Spinal cord (tissue), 10 donors: ENCODE data around the gene RAD51D. TPM values are rescaled to one million over a fixed set of nuclear protein-coding genes. Genes with fewer than 3 reads are reported as not detected.

Experiments
- DNase-seq, 6 donors: peaks; one replicate each; pipeline versions ENCODE4 v3.0.0 to v3.0.0-alpha.2; 2013 to 2015; ENCODE audit warnings: low spot score in 6 of 6, low read depth in 4 of 6
- H3K27ac ChIP-seq: one replicate; pipeline ENCODE4 v1.5.1; 2013; ENCODE audit warnings: low read depth, low read length, control low read depth
- H3K27me3 ChIP-seq: one replicate; pipeline ENCODE4 v1.6.1; 2013; ENCODE audit warnings: low read length; ENCODE audit not compliant: control insufficient read depth, insufficient read depth
- H3K36me3 ChIP-seq: one replicate; pipeline ENCODE4 v1.6.1; 2013; ENCODE audit warnings: low read length; ENCODE audit not compliant: control insufficient read depth, insufficient read depth
- H3K4me1 ChIP-seq: one replicate; pipeline ENCODE4 v1.6.1; 2013; ENCODE audit warnings: low read length; ENCODE audit not compliant: control insufficient read depth, insufficient read depth
- H3K4me3 ChIP-seq: one replicate; pipeline ENCODE4 v1.5.1; 2013; ENCODE audit warnings: low read depth, low read length, control low read depth
- H3K9me3 ChIP-seq: one replicate; pipeline ENCODE4 v1.6.1; 2013; ENCODE audit warnings: low read length; ENCODE audit not compliant: control insufficient read depth, insufficient read depth
- WGBS: methylation state at CpG from one replicate; pipeline ENCODE4 v1.1.5; 2013; ENCODE audit warnings: missing lambda C conversion rate; ENCODE audit not compliant: insufficient coverage; 5-methylcytosine and 5-hydroxymethylcytosine counted together
- polyA plus RNA-seq, 2 donors: library from polyadenylated mRNA; unstranded; fragments of 120-200 nt; gene quantifications; one replicate each; pipeline ENCODE4 v1.2.1, GENCODE V29; 2013; ENCODE audit not compliant: insufficient read length in 2 of 2
- total RNA-seq, 2 donors: library from RNA; depleted of rRNA in 1 of 2; stranded (reverse); fragments of 120-200 nt in 1 of 2; fragments of >200 nt in 1 of 2; gene quantifications; one replicate each; pipeline versions ENCODE4 v1.2.3 to v1.2.4, GENCODE V29; 2013 to 2014
- donor health status: healthy.

The RAD51D gene
- total and polyA plus RNA-seq, 4 donors, result 7.7 to 19.7 (median 12.7) TPM

- DNase-seq, result no peak
- Histone ChIP-seq H3K9me3 (no peaks in the 10 kb centered on the region), H3K27ac (no peak overlapping the region), H3K4me1 (peaks cover 14% of the 10 kb centered on the region), H3K4me3 (no peak overlapping the region), H3K36me3 (peaks cover 2% of the 10 kb centered on the region), H3K27me3 (no peaks in the 10 kb centered on the region)
- WGBS, result 100% methylated on average over 1 of the region's 4 CpGs
These were observed 25.2 kb upstream of the RAD51D start for GRCh38 chr17:35144840-35145239.

DNA sequence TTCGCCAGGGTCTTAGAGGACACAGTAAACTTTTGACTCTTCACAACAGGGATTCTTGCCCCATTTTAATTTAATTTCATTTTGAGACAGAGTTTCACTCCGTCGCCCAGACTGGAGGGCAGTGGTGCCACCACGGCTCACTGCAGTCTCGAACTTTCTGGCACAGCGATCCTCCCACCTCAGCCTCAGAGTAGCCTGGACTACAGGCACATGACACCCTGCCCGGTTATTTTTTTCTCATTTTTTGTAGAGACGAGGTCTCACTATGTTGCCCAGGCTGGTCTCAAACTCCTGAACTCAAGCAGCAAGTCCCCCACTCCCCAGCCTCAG lies 22.8 kb upstream of the RAD51D start:
- DNase-seq, result no peak
- Histone ChIP-seq H3K36me3 (peaks cover 21% of the 10 kb centered on the region), H3K4me1 (peaks cover 15% of the 10 kb centered on the region), H3K4me3 (peak overlapping the region; percentile 60), H3K27me3 (no peaks in the 10 kb centered on the region), H3K27ac (no peak overlapping the region), H3K9me3 (no peaks in the 10 kb centered on the region)
- WGBS, result 67% methylated on average over 8 of the region's 8 CpGs

DNA sequence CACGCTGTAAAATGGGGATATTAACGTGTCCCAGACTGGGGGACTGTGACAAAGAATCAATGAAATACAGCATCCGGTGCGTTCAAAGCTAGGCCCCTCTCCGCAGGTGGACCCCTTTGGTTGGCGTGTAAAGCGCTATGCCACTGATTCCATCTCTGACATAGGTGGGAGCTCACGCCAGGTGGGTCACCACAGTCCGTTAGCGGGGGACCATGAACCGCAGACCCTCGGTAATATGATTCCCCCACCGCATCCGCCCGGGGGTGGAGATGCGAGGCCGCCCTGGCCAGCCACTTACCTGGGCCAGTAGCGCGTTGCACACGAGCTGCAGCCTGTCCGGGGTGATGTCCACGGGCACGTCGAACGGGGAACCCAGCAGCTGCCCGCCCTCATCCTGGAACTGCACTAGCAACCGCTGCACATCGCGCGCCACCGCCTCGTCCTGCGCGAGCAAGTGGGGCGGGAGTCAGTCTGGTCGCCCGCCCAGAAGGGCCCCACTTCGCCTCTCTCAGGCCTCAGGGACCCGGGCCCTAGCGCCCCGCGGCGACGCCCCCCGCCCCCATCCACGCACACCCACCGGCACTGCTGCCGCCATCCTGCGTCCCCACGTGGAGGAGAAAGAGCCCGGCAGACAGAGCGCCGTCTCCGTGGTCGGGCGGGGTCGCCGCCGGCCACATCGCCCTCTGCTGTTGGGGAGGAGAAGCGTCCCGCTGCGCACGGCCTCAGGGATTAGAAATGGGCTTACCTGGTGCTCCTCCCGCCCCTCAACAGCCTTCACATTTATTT lies 22.2 kb upstream of the RAD51D start, which contains the start of gene NLE1:
Gene NLE1 (minus strand): TSS at position 623 of the 786 bp plus-strand sequence. CDS start 28 bp downstream, at position 595.
- peak; percentile 31 to 95 (median 69) for DNase-seq
- Histone ChIP-seq H3K4me3 (peak within 1 kb of the TSS; percentile 60), H3K9me3 (no peaks in the 10 kb centered on the region), H3K27ac (no peak within 1 kb of the TSS), H3K36me3 (peaks cover 27% of the 10 kb centered on the region), H3K4me1 (peaks cover 15% of the 10 kb centered on the region), H3K27me3 (no peaks in the 10 kb centered on the region)
- WGBS, result under 1% methylated on average over 64 of the region's 65 CpGs

GRCh38 chr17:35138218-35138617 lies 18.6 kb upstream of the RAD51D start:
- no peak overlapping the region for H3K27ac ChIP-seq
- H3K27me3 ChIP-seq, result no peaks in the 10 kb centered on the region
- DNase-seq, result no peak
- peaks cover 61% of the 10 kb centered on the region for H3K36me3 ChIP-seq
- WGBS, result 97% methylated on average over 3 of the region's 6 CpGs
- no peak overlapping the region for H3K4me3 ChIP-seq
- H3K9me3 ChIP-seq, result no peaks in the 10 kb centered on the region
- H3K4me1 ChIP-seq, result peaks cover 15% of the 10 kb centered on the region

DNA sequence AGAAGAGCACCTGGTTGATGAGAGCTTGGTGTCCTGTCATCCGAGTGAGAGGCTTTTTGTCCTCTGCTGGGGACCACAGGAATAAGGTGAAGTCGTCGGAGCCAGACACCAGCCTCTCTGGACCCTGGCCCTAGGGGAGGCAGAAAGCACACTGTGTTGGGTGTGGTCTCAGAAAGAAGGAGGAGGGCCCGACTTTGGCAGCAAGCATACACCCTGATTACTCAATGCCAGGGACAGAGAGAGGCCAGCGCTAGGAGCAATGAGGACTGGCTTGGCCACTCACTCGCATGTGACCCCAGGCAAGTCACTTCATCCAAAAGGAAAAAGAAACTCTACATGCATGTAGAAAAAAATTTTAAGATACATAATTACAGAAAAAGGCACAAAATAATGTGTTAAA lies 15.7 kb upstream of the RAD51D start:
- Histone ChIP-seq H3K36me3 (peaks cover 88% of the 10 kb centered on the region), H3K27me3 (no peaks in the 10 kb centered on the region), H3K27ac (no peak overlapping the region), H3K9me3 (no peaks in the 10 kb centered on the region), H3K4me1 (peaks cover 6% of the 10 kb centered on the region), H3K4me3 (no peak overlapping the region)
- 96% methylated on average over 3 of the region's 6 CpGs for WGBS
- DNase-seq, result no peak

DNA sequence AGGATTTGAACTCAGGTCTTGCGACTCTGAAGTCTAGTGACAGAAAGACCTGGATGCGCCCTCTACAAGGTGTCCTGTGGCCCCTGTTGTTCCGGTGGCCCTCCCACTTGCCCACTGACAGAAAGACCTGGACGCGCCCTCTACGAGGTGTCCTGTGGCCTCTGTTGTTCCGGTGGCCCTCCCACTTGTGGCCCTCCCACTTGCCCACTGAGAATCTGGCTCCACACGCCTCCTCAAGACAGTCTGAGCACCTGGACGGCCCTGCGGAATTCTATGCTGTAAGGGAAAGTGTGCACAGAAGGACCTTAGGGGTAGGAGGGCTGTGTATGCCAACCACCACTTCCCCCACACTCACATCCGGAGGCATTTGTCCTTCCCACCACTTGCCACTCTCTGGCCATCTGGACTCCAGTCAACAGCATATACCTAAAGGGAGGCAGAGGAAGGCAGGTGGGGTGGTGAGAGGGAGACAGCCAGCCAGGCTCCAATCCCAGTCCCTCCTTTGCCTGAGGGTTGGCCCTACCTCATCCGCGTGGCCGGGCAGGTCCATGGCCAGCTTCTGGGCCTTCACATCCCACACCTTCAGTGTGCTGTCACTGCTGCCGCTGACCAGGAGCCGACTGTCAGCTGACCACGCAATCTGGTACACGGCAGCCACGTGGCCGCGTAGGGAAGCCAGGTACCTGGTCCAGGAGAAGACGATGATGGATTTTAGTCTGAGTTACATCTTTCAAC lies 13.3 kb upstream of the RAD51D start:
- Histone ChIP-seq H3K9me3 (no peaks in the 10 kb centered on the region), H3K27ac (no peak overlapping the region), H3K4me1 (no peaks in the 10 kb centered on the region), H3K36me3 (peaks cover 71% of the 10 kb centered on the region), H3K4me3 (no peak overlapping the region), H3K27me3 (no peaks in the 10 kb centered on the region)
- over 99% methylated on average over 17 of the region's 22 CpGs for WGBS
- DNase-seq, result no peak

- H3K9me3 ChIP-seq, result no peaks in the 10 kb centered on the region
- H3K27me3 ChIP-seq, result no peaks in the 10 kb centered on the region
- no peaks in the 10 kb centered on the region for H3K4me1 ChIP-seq
- H3K27ac ChIP-seq, result no peak overlapping the region
- H3K4me3 ChIP-seq, result no peak overlapping the region
- no peak for DNase-seq
- peaks cover 65% of the 10 kb centered on the region for H3K36me3 ChIP-seq
- 87% methylated on average over 10 of the region's 10 CpGs for WGBS
These were observed 12.4 kb upstream of the RAD51D start for GRCh38 chr17:35132099-35132498.

- no peaks in the 10 kb centered on the region for H3K4me1 ChIP-seq
- no peak overlapping the region for H3K27ac ChIP-seq
- H3K4me3 ChIP-seq, result no peak overlapping the region
- DNase-seq, result no peak
- no peaks in the 10 kb centered on the region for H3K9me3 ChIP-seq
- H3K36me3 ChIP-seq, result peaks cover 51% of the 10 kb centered on the region
- WGBS, result 89% methylated on average over 2 of the region's 3 CpGs
- no peaks in the 10 kb centered on the region for H3K27me3 ChIP-seq
These were observed 10.7 kb upstream of the RAD51D start for GRCh38 chr17:35130392-35130791.

DNA sequence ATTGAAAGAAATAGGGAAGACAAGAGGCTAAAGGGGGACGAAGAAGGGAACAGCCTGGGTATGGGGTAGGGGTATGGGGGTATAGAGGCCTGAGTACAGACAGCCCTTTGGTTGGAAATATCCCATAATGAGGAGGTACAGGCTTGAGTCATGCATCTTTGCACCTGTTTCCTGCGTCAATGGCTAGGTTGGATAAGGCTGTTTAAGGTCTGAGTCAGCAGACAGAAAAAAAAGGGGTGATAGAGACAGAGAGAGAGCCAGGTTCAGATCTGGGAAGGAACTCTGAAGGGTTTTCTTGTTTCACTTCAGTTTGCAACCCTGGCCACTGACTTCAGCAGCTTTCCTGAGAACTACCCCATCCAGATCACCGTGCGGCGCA lies 10.3 kb upstream of the RAD51D start:
- 98% methylated on average over 4 of the region's 5 CpGs for WGBS
- H3K27ac ChIP-seq, result no peak overlapping the region
- H3K4me1 ChIP-seq, result no peaks in the 10 kb centered on the region
- H3K36me3 ChIP-seq, result peaks cover 46% of the 10 kb centered on the region
- H3K4me3 ChIP-seq, result no peak overlapping the region
- no peaks in the 10 kb centered on the region for H3K27me3 ChIP-seq
- no peaks in the 10 kb centered on the region for H3K9me3 ChIP-seq
- no peak for DNase-seq
